GM19324 (cell line): Measurements from ENCODE around the gene SNAPC3.
"Not testable (repeated sequence)": the region's sequence is repeated elsewhere in the genome, so short reads cannot be mapped to it uniquely, and the experiment has no call there.

Experiments
- ATAC-seq: cut with Tn5 transposase; IDR thresholded peaks from one replicate; pipeline ENCODE4 v1.9.1; 2021; ENCODE audit warnings: mild to moderate bottlenecking, moderate library complexity; ENCODE audit not compliant: unreplicated experiment, low FRiP score

The SNAPC3 gene

DNA sequence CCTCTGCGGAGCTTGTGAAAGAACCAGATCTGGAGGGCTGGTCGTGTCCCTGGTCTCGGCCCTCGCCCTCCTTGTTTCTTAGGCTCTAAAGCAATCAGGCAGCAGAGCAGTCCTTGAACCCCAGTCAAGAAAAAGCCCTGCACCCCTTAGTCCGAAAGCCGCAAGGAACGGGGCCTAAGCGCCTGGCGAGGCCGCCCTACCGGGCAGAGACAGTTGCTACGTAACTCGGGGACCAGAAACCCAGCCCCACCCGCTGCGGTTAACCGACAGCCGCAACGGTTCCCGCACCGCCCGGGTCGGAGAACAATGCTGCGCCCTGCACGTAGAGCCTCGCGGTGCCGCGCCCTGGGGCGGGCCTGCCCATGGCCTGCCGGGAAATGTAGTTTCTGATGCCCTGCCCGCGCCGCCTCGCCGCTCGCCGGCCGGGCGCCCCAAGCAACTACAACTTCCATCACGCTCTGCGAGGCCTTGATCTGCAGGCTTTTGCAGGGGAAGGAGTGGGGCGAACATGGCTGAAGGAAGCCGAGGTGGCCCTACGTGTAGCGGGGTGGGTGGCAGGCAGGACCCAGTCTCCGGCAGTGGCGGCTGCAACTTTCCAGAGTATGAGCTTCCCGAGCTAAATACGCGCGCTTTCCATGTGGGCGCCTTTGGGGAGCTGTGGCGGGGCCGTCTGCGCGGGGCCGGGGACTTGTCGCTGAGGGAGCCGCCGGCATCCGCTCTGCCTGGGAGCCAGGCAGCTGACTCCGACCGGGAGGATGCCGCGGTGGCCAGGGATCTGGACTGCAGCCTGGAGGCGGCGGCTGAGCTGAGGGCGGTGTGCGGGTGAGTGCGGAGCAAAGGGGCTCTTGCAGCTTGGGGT, at the start of gene SNAPC3:
SNAPC3 (plus strand) TSS at position 505 of the 859 bp plus-strand sequence; CDS start at position 509, 4 bp downstream.
- peak; percentile 99 for ATAC-seq

DNA sequence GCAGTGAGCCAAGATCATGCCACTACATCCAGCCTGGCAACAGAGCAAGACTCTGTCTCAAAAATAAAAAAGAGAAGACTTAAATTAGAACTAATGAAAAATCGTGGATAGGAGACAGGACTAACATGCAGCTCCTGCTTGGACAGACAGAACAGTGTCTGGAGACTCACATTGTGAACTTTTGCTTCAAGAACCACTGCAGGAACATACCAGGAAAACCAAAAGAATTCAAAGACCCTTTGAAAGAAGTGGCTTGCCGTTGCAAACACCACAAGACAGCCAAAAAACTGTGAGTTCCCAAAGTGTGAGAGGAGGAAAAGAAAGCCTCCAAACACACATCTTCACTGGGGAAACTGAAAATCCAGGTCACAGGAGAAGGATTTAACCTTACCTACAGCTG, 48.8 kb upstream of the SNAPC3 start:
- no peak for ATAC-seq

- ATAC-seq = no peak
These were observed 48.4 kb upstream of the SNAPC3 start for GRCh38 chr9:15374310-15374709.

GRCh38 chr9:15374825-15375224, 47.9 kb upstream of the SNAPC3 start:
- ATAC-seq = no peak

DNA sequence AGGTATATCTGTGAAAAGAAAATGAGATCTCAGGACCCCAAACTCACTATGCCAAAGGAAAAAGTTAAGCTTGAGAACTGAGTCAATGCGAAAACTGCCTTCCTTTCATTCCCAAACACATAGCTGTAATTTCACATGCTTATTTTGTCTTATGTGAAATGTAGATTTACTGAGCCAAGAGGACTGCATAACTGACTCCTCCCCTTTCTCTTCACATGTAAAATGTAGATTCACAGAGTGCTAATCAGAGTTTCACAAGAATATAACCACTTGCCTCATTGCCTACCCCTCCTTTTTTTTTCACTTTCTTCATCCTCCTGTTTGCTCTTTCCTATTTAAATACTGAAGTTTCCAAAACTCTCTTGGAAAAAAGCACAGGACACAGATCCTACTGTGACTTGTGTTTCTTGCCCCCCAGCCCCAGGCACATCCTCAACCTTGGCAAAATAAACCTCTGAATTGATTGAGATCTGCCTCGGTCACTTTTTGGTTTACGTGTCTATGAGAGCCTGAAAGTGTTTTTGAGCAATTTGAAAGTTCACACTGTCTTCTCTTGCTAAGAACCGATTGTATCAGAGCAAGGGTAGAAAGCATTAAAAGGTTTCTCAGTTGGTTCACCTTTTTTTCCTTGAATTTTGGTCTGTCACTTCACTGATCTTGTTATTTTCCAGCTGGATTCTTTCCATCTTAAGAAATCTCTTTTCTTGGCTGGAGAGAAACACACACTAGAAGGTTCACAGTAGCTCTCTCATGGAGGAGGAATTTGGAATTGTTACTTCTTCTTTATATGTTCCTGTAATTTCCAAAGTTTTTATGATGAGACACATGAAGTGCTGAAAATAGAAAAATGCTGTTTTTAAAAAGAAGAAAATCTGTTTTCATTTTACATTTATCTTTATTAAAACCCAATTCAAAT, 44.8 kb upstream of the SNAPC3 start:
- ATAC-seq = no peak

DNA sequence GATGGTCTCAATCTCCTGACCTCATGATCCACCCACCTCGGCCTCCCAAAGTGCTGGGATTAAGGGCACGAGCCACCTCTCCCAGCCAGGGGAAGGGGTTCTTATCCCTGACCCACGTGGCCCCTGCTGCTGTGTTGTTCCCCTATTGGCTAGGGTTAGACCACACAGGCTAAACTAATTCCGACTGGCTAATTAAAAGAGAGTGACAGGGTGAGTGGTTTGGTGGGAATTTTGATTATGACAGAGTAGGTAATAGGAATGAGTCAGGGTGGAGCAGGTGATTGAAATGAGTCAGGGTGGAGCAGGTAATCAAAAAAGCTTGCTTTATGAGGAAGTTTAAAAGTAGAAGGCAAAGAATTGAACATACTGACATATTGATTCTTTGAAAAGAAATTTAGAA, 43.4 kb upstream of the SNAPC3 start:
- ATAC-seq = not testable (repeated sequence)

DNA sequence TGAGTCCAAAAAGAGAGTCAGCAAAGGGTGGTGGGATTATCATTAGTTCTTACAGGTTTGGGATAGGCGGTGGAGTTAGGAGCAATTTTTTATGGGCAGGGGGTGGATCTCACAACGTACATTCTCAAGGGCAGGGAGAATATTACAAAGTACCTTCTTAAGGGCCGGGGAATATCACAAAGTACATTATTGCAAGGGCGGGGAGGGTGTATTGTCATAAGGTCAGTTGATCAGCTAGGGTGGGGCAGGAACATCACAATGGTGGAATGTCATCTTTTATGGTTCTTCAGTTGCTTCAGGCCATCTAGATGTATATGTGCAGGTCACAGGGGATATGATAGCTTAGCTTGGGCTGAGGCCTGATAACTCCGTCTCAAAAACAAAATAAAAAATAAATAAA, 42.8 kb upstream of the SNAPC3 start:
- ATAC-seq = not testable (repeated sequence)

DNA sequence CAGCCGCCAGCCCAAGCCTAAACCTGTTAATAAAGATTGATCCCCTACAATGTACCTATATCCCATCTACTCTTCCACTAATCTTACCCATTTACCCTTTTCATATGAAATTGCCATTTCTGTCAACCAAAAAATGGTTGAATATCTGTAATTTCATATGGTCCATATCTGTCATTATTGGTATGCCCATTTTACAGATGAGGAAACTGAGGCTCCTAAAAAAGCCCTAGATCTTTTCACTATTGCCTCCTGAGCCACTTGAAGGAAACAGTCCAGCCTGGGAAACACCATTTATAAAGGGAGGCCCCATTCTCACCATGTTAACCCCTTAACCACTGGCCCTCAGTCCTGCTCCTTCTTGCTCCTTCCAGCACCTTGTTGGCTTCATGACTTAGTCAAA, 41.2 kb upstream of the SNAPC3 start:
- no peak for ATAC-seq

DNA sequence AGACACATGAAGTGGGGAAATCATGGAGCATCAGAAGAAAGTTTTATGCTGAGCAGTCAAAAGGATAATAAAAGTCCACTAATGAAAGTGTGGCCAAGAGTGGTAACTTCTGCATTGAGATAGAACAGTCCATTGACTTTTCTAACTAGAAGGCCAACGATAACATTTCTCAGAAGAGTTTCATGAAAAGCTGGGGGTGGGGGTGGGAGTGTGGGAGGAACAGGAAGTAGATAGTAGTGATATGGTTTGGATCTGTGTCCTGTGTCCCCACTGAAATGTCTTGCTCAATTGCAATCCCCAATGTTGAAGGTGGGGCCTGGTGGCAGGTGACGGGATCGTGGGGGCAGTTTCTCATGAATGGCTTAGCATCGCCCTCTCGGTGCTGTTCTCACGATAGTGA, 36.2 kb upstream of the SNAPC3 start:
- ATAC-seq = no peak

DNA sequence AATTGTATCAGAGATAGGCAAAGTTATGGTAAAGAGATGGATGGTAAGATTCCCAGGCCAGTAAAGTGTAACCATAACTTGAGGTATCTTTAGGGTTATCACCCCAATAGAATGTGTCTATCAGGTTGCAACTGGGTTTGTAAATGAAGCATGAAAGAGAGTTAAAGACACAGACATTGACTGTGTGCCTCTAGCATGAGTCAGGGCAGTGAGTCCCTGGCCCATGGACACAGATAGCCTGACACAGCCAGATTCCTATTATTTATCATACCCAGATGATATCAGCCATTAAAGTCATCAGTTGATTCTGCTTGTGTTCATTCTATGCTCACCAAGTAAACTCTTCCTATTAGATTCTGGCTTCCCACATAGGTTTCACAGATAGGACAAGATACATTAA, 33.5 kb upstream of the SNAPC3 start:
- no peak for ATAC-seq

DNA sequence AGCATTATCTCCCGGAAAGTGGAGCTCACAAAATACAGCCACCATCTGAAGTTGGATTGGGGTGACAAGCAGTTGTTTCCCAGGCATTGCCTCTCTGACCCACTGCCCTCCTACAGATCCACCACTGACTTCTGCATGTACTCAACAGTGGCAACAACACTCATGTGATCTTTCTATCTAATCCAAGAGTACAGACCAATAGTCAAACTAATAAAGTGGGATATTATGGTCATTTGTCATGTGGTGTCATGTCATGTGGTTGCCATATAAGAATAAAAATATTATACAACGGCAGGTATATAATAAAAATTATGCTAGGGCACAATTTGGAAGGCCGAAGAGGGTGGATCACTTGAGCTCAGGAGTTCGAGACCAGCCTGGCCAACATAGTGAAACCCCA, 33.0 kb upstream of the SNAPC3 start:
- no peak for ATAC-seq

DNA sequence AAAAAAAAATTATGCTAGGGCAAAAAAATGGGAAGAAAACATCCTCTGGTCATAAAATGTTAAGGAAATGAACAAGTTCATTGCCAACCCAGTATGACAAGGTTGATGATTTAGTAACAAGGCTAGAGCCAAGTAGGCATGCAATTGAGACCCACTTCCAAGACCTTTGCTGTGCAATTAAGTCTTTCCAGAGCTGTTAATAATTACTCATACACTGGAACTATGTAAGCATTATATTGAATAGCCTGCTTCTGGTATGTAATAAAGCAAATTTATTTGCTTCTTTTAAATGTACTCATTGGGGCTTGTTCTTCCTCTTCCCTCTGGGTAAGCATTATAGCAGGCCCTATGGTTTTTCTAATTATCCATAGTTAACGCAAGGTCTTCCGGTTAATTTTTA, 32.5 kb upstream of the SNAPC3 start:
- no peak for ATAC-seq

DNA sequence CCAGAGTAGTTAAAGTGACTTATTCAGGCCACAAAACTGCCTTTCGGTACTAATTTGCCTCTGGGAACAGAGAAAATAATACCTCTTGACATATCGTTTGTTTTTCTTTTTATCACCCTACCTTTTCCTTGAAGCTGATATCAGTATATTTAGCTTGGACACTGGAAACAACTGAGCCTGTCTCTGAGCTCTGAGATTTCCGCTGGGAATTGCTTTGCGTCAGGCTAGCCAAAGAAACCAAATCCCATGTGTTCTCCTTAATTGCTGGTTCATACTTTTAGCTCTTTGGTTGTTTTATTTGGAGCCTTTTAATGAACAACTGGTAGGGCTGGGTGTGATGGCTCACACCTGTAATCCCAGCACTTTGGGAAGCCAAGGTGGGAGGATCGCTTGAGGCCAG, 30.3 kb upstream of the SNAPC3 start:
- no peak for ATAC-seq

- ATAC-seq = no peak
These were observed 22.3 kb upstream of the SNAPC3 start for GRCh38 chr9:15400281-15400941.

- ATAC-seq = no peak
These were observed 21.4 kb upstream of the SNAPC3 start for GRCh38 chr9:15401266-15401665.

- ATAC-seq = no peak
These were observed 19.5 kb upstream of the SNAPC3 start for GRCh38 chr9:15403155-15403554.

DNA sequence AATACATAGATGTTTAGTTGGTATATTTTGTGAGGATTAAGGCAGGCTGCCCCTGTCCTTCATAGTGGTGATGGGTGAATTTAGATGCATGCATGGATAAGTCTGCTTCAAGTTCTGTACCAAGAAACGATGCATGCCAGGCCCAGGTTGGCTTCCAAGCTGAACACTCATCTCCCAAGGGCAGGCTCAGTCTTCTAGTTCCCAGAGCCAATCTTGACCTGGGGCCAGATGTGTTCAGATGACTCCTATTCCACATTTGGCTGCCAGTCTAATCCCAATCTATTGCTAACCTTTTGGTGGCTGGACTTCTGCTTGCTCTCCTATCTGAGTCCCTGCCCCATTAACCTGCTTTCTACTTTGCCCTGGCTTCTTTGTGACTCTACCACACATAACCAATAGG, 18.5 kb upstream of the SNAPC3 start:
- no peak for ATAC-seq

DNA sequence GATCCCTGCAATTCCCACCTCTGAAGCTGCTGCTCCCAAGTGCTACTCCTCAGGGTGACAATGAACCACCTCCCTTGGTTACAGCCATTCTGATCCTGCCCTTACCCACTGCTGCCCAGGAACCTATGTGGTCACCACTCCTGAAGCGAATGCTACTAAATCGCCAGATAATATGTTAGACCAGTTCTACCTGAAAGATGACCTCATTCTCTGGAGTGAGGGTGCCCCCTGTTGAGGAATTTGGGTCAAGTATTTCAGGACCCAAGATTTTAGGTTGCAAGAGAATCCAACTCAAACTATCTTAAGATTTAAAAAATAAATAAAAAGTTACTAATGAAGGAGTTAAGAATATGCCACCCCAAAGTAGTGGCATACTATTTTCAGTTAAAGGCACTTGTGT, 5.8 kb upstream of the SNAPC3 start:
- no peak for ATAC-seq

DNA sequence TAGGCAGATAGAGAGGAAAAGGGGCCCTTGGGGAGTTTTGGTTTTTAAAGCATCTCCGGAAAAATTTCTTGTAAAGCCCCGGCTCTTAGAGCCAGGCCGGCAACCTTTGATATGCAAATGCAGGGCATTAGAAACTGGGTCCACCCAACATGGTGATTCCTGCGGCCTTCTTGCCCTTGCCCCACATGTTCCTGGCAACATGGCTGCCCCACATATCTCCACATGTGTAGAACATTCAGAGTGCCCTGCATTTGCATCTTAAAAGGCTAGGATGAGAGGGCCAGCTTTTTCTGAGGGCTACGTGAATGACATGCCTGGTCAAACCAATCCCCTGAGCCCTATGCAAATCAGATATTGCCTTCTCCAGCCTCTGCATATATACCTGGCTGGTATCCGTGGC, 5.0 kb upstream of the SNAPC3 start:
- no peak for ATAC-seq

- ATAC-seq = no peak
These were observed 1.9 kb upstream of the SNAPC3 start for GRCh38 chr9:15420796-15421195.

DNA sequence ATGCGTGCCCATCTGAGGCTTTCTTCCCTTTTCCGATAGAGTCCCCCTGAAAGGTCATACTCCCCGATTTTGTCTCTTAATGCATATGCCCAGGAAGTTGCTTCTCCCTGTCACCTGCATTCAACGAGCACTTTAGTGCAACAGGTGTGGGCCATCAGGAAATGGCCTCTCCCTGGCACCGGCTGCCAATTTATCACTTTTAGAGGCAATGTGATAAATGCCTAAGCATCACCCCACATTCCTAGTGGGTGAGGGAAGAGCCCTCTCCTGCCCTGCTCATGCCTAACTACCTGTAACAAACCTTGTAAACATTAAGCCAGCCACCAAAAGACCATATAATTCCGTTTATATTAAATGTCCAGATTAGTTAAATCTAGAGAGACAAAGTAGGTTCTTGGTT, 1.1 kb upstream of the SNAPC3 start:
- ATAC-seq = no peak
